GM12878 (cell line): ENCODE data around the gene CRTC2.

Experiments
- ATF3 ChIP-seq: IDR thresholded peaks from 2 replicates; pipeline ENCODE4 v1.6.1; 2011; ENCODE audit warnings: low read depth, mild to moderate bottlenecking, low read length, moderate library complexity, borderline replicate concordance; ENCODE audit errors: extremely low read depth
- CTCF ChIP-seq, 3 experiments: IDR thresholded peaks in 2 of 3; conservative IDR thresholded peaks in 1 of 3; 2 replicates each; pipeline ENCODE4 v1.5.1; 2011; ENCODE audit warnings: low read depth in 3 of 3, low read length in 3 of 3, mild to moderate bottlenecking in 3 of 3, control low read depth in 2 of 3, moderate library complexity in 2 of 3, inconsistent platforms in 1 of 3, mixed read lengths in 1 of 3; ENCODE audit not compliant: control insufficient read depth in 2 of 3, insufficient read depth in 1 of 3; ENCODE audit errors: extremely low read depth in 1 of 3
- EP300 ChIP-seq, 2 experiments: fragments of 150-350 bp in 1 of 2; IDR thresholded peaks; 2 replicates each; pipeline ENCODE4 v1.6.1; 2011 to 2012; ENCODE audit warnings: low read depth in 2 of 2, low read length in 2 of 2, borderline replicate concordance in 1 of 2, improper control_type of control experiment in 1 of 2, inconsistent platforms in 1 of 2; ENCODE audit not compliant: control insufficient read depth in 1 of 2
- EZH2 ChIP-seq: IDR thresholded peaks from 2 replicates; pipeline ENCODE4 v1.6.1; 2012; ENCODE audit warnings: low read depth, mild to moderate bottlenecking, control low read depth, inconsistent platforms, low read length, borderline replicate concordance; ENCODE audit not compliant: control insufficient read depth
- HDAC6 ChIP-seq: fragments of 200-600 bp; sonication (generic); IDR thresholded peaks from one replicate; pipeline ENCODE4 v1.8.0; 2017; ENCODE audit warnings: antibody characterized with exemption; ENCODE audit not compliant: unreplicated experiment
- MTA2 ChIP-seq: fragments of 450-650 bp; IDR thresholded peaks from 2 replicates; pipeline ENCODE4 v1.6.1; 2016; ENCODE audit warnings: low read depth, mild to moderate bottlenecking, moderate library complexity
- POLR2A ChIP-seq: IDR thresholded peaks from 2 replicates; pipeline ENCODE4 v1.6.1; 2011; ENCODE audit warnings: low read depth, mild to moderate bottlenecking, low read length
- POLR2AphosphoS5 ChIP-seq: IDR thresholded peaks from 2 replicates; pipeline ENCODE4 v1.6.1; 2011; ENCODE audit warnings: mild to moderate bottlenecking, low read length, inconsistent platforms
- RFX5 ChIP-seq: IDR thresholded peaks from 2 replicates; pipeline ENCODE4 v1.6.1; 2011; ENCODE audit warnings: low read depth, low read length, improper control_type of control experiment
- SP1 ChIP-seq: IDR thresholded peaks from one replicate; pipeline ENCODE4 v1.6.1; 2011; ENCODE audit warnings: low read depth, low read length
- TAF1 ChIP-seq: IDR thresholded peaks from 2 replicates; pipeline ENCODE4 v1.6.1; 2011; ENCODE audit warnings: mild to moderate bottlenecking, low read depth, low read length, borderline replicate concordance
- TARDBP ChIP-seq: IDR thresholded peaks from 2 replicates; pipeline ENCODE4 v1.6.1; 2016; ENCODE audit warnings: borderline replicate concordance

DNA sequence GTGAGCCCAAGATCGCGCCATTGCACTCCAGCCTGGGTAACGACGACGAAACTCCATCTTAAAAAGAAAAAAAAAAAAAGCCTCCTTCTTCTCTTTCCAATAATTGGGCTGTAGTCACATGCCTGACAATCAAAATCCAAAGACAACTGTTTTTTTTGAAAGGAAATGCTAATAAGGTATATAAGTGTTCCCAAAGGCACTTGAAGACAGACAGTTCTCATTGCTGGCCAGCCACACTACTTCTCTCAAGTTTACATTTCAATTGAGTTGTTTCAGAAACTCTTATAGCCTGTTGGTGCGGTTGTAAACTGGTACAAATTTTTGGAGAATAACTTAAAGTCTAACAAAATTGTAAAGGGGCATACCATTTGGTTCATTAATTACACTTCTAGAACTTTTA, 58.9 kb downstream of the CRTC2 start:
- TF ChIP-seq HDAC6: no peak
- no peak for TF ChIP-seq ATF3
- no peak for TF ChIP-seq RFX5
- no peak for TF ChIP-seq CTCF (IDR thresholded peaks at IDR 0.05 in 2 of 3, conservative IDR thresholded peaks at IDR 0.05 in 1 of 3; ENCODE audit: control insufficient read depth in 2 of 3, extremely low read depth in 1 of 3, insufficient read depth in 1 of 3, low read depth in 3 of 3, low read length in 3 of 3)
- TF ChIP-seq EP300 (IDR thresholded peaks at IDR 0.05; ENCODE audit: borderline replicate concordance in 1 of 2, control insufficient read depth in 1 of 2, low read depth in 2 of 2, low read length in 2 of 2): no peak
- no peak for TF ChIP-seq TARDBP
- no peak for TF ChIP-seq POLR2A
- TF ChIP-seq MTA2: no peak
- no peak for TF ChIP-seq POLR2AphosphoS5
- TF ChIP-seq SP1: no peak
- no peak for TF ChIP-seq TAF1
- TF ChIP-seq EZH2: no peak
